HG02852 (cell line): Measurements from ENCODE around the gene FKBP1C.
"Not testable (repeated sequence)": the region's sequence is repeated elsewhere in the genome, so short reads cannot be mapped to it uniquely, and the experiment has no call there.

Experiments used
- ATAC-seq: cut with Tn5 transposase; IDR thresholded peaks from one replicate; pipeline ENCODE4 v1.9.1; 2021; ENCODE audit warnings: mild to moderate bottlenecking, moderate library complexity; ENCODE audit not compliant: unreplicated experiment

FKBP1C gene

DNA sequence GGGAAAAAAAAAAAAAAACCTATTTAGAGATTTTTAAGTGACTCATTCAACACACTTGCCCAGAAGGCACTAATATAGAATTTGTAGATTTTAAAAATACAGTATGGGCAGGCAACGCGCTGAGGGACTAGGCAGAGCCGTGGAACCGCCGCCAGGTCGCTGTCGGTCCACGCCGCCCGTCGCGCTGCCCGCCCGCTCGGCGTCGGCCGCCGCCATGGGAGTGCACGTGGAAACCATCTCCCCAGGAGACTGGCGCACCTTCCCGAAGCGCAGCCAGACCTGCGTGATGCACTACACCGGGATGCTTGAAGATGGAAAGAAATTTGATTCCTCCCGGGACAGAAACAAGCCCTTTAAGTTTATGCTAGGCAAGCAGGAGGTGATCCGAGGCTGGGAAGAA, at the start of gene FKBP1C:
FKBP1C (plus strand) TSS at position 127 of the 400 bp plus-strand sequence.
- not testable (repeated sequence) for ATAC-seq

DNA sequence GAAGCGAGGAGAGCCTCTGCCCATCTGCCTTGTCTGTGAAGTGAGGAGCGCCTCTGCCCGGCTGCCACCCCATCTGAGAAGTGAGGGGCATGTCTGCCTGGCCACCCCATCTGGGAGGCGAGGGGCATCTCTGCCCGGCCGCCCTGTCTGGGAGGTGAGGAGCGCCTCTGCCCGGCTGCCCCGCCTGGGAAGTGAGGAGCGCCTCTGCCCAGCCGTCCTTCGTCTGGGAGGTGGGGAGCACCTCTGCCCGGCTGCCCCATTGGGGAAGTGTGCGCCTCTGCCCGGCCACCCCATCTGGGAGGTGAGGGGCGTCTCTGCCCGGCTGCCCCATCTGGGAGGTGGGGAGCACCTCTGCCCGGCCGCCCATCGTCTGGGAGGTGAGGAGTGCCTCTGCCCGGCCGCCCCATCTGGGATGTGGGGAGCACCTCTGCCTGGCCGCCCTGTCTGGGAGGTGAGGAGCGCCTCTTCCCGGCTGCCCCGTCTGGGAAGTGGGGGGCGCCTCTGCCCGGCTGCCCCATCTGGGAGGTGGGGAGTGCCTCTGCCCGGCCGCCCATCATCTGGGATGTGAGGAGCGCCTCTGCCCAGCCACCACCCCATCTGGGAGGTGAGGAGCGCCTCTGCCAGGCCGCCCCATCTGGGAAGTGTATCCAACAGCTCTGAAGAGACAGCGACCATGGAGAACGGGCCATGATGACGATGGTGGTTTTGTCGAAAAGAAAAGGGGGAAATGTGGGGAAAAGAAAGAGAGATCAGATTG, 47.0 kb upstream of the FKBP1C start:
- not testable (repeated sequence) for ATAC-seq

DNA sequence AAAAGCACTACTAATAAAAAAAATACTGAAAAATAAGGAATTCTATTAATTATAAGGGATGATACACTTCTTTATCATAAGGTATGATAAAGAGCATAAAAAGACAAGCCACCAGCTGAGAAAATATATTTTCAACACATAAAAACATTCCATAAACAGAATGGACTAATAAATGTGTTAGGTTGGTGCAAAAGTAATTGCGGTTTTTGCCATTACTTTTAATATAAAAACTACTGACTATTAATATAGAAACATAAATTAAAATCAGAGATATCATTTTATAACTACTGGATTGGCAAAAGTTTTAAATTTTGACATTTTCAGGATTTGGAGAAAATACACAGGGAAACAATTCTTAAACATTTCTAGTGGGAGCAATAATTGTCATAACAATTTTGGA, 37.1 kb upstream of the FKBP1C start:
- no peak for ATAC-seq

GRCh38 chr6:63176181-63176580, 35.1 kb upstream of the FKBP1C start:
- ATAC-seq, result no peak

GRCh38 chr6:63180367-63180766, 30.9 kb upstream of the FKBP1C start:
- no peak for ATAC-seq

DNA sequence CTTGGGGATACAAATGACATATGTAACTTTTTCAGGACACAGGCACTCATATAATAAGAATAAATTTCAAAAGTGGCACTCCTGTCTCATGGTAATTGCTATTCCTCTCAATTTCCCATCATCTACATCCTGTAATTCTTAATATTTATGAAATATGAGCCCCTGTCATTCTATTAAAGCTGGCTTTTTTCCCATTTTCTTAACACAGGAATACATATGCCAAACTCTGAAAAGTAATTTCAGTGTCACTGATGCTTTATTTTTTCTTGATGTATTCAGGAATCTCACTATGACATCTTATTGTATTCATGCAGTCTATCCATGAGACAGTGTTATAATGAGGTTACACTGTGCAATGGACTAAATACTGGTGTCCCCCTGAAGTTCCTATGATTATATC, 24.3 kb upstream of the FKBP1C start:
- ATAC-seq, result no peak

DNA sequence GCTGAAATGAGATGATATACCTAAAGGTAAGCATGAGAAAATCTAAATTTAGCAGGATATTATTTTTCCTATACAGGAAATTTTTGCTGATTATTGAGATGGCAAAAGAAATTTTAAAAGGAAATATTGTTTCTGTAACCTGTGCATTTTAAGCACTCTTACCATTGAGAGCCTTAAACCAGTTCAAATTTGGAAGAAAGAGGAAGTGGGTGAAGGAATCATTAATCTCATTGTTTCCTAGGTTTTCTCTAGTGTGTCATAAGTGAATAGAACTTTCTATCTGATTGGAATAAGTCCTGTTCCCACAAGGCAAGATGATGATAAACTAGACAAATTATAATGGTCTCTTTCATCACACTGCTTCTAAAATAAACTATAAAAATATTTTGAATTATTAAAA, 22.4 kb upstream of the FKBP1C start:
- ATAC-seq, result no peak

DNA sequence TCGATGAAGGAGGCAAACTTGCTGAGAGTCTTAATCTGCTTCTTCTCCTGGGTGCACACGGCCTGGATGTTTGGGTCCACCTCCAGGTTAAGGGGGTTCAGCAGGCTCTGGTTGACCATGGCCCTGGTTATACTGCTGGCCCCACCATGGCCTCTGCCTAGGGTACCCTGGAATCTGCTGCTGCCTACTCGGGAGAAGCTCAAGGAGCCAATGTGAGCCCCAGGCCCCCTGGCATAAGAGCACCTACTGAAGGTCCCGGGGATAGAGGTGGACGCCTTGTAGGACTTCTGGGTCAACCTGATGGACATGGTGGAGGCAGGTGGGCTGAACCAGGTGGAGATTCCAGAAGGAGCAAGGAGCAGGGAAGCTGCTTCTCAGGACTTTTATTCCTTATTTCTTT, 17.9 kb upstream of the FKBP1C start:
- no peak for ATAC-seq

- no peak for ATAC-seq
Measured at GRCh38 chr6:63197741-63198140, 13.5 kb upstream of the FKBP1C start.

DNA sequence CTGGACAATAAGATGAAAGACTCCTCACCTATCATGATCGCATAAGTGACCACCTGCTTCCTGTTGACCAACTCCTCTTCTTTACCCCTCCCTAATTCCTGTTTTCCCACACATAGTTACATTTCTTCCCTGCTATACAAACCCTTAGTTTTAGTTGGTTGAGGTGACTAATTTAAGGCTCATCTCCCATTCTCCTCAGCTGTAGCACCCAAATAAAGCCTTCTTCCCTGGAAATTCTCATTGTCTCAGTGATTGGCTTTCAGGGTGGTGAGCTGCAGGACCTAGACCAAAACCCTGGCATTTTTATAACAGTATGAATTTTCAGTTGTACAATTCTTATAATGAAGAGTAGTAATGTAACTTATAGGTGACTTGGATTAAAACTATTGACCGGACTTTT, 2.1 kb downstream of the FKBP1C start:
- no peak for ATAC-seq

DNA sequence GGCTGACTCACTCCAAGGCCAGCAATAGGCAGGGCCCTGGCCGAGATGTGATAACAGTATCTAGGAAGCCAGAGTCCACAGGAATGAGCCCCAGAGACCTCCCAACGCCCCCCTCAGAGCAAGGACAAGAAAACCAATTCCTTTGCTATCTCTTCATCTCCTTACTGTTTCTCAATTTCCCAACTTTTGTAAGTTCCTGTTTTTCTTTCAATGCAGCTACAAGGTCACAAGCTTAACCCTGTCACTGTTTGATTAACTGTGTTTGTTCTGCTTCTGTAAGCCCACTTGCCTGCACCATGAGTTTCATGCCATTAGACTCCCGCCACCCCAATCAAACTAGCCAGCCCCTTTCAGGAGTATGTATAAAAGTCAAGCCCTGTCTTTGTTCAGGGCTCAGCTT, 3.5 kb downstream of the FKBP1C start:
- ATAC-seq, result no peak

GRCh38 chr6:63224179-63224578, 12.9 kb downstream of the FKBP1C start:
- peak; percentile 50 for ATAC-seq

GRCh38 chr6:63225987-63226386, 14.7 kb downstream of the FKBP1C start:
- not testable (repeated sequence) for ATAC-seq

DNA sequence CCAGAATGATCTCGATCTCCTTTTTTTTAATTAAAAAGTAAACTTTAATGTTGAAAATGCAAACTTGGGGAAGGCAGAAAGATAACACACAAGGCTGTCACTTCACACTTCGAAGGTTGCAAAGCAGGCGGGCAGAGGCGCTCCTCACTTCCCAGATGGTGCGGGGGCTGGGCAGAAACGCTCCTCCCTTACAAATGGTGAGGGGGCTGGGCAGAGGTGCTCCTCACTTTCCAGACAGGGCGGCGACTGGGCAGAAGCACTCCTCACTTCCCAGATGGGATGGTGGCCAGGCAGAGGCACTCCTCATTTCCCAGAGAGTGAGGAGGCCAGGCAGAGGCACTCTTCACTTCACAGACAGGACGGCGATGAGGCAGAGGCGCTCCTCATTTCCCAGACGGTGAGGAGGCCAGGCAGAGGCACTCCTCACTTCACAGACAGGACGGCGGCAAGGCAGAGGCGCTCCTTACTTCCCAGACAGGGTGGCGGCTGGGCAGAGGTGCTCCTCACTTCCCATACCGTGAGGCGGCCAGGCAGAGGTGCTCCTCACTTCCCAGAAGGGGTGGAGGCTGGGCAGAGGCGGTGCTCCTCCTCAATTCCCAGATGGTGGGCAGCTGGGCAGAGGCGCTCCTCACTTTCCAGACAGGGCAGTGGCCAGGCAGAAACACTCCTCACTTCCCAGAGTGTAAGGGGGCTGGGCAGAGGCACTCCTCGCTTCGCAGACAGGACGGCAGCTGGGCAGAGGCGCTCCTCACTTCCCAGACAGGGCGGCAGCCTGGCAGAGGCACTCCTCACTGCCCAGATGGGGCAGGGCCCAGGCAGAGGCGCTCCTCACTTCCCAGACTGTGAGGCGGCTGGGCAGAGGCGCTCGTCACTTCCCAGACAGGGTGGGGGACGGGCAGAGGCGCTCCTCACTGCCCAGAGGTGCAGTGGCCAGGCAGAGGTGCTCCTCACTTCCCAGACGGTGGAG, 16.9 kb downstream of the FKBP1C start:
- not testable (repeated sequence) for ATAC-seq

GRCh38 chr6:63230027-63230426, 18.8 kb downstream of the FKBP1C start:
- not testable (repeated sequence) for ATAC-seq

- not testable (repeated sequence) for ATAC-seq
Measured at GRCh38 chr6:63230511-63230910, 19.2 kb downstream of the FKBP1C start.

DNA sequence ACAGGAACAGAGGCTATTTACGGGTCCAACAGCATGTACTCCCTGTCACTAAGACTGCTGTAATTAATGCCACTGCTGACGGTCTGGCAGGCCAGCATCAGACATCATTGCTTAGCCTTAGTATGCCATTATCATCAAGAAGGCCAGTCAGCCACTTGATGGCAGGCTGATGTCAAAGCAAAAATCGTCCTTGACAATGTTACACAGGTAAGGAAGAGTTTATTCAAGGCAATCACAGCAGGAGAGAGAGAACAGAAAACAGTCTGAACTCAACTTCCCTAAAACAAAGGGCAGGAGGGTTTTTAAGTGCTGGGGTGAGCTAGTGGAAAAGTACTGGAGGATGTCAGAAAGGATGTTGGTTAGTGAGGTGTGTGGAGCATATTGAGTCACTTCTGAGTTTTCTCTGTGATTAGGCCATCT, 25.1 kb downstream of the FKBP1C start:
- ATAC-seq, result peak; percentile 68

- ATAC-seq, result no peak
Measured at GRCh38 chr6:63245420-63245819, 34.2 kb downstream of the FKBP1C start.

GRCh38 chr6:63245909-63246308, 34.6 kb downstream of the FKBP1C start:
- peak; percentile 78 for ATAC-seq

DNA sequence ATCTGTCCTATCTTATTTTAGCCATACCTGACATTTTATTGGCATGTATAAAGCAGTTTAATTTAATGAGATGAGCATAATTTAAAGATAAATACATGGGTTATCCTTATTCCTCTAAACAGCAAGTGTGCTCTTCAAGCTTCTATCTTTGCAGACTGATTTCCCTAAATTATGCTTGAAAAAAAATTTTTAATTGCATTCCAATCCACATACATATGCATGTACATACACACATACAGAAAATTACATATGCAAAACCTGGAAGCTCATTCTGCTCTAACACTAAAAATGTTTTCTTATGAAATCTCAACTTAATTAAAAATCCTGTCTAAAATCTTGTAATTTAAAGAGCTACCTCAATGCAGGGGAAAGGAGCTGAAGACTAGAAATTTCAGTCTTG, 35.3 kb downstream of the FKBP1C start:
- ATAC-seq, result no peak

- no peak for ATAC-seq
Measured at GRCh38 chr6:63249875-63250482, 38.7 kb downstream of the FKBP1C start.
